HG03039 (cell line): ENCODE results near the gene FOXR2.

Source experiments
- ATAC-seq: cut with Tn5 transposase; IDR thresholded peaks from one replicate; pipeline ENCODE4 v1.9.1; 2021; ENCODE audit warnings: mild to moderate bottlenecking, moderate library complexity; ENCODE audit not compliant: unreplicated experiment

FOXR2 gene, protein sequence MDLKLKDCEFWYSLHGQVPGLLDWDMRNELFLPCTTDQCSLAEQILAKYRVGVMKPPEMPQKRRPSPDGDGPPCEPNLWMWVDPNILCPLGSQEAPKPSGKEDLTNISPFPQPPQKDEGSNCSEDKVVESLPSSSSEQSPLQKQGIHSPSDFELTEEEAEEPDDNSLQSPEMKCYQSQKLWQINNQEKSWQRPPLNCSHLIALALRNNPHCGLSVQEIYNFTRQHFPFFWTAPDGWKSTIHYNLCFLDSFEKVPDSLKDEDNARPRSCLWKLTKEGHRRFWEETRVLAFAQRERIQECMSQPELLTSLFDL

DNA sequence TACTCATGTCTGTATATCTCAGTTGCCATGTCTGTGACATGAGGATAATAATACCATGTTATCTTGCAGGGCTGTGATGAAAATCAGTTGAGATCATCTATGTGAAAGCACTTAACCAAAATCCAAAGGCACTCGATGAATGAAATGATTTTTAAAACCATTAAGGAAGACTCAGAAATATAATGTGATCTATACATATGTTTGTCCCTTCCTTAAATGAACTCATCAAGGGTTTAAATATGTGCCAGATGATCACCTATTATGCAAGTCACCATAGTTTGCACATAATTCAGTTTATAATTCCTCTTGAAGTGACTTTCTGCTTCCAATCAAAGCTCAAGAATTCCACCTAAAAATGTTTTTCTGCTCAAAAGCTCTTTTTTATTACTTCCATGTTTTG is at the start of gene FOXR2:
Gene FOXR2 (plus strand): TSS at position 301 of the 400 bp plus-strand sequence. CDS start 312 bp downstream, outside the sequence.
- ATAC-seq, result no peak

DNA sequence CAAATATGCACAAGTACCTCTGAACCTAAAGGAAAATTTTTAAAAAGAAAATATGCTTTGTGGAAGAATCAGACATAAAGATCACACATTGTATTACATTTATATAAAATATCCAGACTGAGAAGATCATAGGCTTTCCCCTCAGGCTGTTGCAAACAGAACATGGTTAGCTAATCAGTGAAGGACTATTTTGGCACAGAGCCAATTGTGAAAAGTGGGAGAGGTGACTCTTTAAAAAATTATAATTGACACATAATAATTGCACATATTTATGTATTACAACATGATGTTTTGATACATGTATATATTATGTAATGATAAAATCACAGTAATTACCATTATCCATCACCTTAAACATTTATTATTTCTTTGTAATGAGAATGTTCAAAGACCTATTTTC is 44.1 kb upstream of the FOXR2 start:
- no peak for ATAC-seq

GRCh38 chrX:55582447-55582846 is 40.8 kb upstream of the FOXR2 start:
- no peak for ATAC-seq

- ATAC-seq, result no peak
Observed at GRCh38 chrX:55593296-55593695, 29.9 kb upstream of the FOXR2 start.

DNA sequence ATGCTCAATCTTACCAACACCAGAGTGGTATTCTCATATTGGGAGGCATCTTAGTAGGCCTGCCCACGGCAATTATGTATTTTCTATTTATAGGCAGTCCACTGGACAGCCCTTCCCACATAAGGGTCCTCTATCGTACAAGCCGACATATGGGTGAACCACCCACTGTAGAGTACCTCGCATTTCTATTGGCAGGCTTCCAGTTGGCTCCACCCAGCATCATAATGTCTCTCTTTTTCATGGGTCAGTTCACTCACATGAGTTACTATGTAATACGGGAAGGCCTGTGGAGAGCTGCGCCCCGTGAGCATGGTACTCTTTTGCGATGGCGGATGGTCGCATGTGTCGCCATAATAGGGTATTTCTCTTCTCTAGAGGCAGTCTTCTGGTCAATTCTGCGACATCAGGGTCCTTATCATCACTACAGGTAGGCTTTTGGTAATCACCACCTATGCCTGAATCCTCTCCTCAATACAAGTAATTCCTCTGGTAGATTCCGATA is 29.4 kb upstream of the FOXR2 start:
- ATAC-seq, result no peak

GRCh38 chrX:55598333-55598732 is 24.9 kb upstream of the FOXR2 start:
- ATAC-seq, result no peak

DNA sequence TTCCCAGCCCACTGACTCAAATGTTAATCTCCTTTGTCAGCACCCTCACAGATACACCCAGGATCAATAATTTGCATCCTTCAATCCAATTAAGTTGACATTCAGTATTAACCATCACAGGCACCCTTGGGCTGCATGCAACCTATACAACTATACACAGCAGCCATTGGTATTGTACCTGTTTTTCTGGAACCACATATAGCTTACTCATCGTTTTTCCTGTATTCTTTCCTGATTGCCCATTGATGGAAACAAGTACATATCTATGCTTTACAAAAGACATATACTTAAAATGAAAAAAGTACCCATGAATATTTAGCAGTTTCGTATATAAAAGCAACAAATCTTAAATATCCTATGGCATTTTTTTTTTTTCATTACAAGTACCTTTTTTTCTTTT is 3.7 kb upstream of the FOXR2 start:
- no peak for ATAC-seq

- ATAC-seq, result no peak
Observed at GRCh38 chrX:55624403-55624802, 1.2 kb downstream of the FOXR2 start.

GRCh38 chrX:55636109-55636508 is 12.9 kb downstream of the FOXR2 start:
- ATAC-seq, result no peak

- peak; percentile 81 for ATAC-seq
Observed at GRCh38 chrX:55638933-55639332, 15.7 kb downstream of the FOXR2 start.

DNA sequence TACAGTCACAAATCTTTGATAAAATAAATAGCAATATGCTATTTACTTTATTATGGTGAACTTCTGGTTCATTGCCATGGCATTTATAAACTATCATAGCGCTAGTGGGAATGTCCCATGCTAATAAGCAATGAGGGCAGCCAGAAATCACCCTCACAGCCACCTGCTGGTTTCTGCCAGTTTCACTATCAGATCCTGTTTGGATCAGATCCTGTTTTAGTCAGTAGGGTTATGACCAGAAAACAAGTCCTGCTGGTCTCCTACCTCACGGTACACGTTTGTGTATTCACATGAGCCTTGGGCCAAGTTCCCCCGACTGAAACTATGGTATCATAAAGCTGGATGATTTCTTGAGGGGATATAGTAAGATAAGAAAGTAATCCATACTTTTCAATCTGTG is 17.7 kb downstream of the FOXR2 start:
- ATAC-seq, result peak; percentile 48

- ATAC-seq, result peak; percentile 36
Observed at GRCh38 chrX:55648434-55648833, 25.2 kb downstream of the FOXR2 start.

- ATAC-seq, result no peak
Observed at GRCh38 chrX:55659931-55660330, 36.7 kb downstream of the FOXR2 start.

DNA sequence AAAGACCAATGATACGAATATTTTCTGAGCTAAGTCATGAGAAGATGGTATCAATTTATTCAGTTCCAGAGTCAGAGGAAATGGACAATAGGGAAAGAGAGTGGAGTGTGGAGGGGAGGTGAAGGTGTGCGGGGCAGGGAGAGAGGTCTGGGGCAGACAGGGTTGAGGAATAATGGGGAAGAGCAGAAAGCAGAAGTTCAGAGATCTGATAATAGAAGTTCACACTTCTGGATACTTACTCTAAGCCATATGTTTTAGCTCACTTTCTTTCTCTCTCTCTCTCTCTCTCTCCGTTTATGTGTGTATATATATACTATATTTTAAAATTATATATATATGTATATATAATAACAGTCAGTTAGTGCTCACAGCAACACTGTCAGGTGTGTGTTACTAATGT is 40.4 kb downstream of the FOXR2 start:
- no peak for ATAC-seq

DNA sequence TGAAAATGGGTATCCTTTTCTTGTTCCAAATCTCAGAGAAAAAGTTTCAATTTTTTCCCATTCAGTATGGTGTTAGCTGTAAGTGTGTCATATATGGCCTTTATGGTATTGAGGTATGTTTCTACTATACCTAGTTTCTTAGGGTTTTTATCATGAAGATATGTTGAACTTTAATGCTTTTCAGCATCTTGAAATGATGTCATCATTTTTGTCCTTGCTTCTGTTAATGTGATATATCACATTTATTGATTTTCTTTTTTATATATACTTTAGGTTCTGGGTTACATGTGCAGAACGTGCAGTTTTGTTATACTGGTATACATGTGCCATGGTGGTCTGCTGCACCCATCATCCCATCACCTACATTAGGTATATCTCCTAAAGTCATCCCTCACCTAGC is 44.9 kb downstream of the FOXR2 start:
- no peak for ATAC-seq
